Measurements from ENCODE around the gene SH3BGRL3. TPM values are rescaled to one million over a fixed set of nuclear protein-coding genes. Genes with fewer than 3 reads are reported as not detected.
"Not testable (repeated sequence)": the region's sequence is repeated elsewhere in the genome, so short reads cannot be mapped to it uniquely, and the experiment has no call there.

SH3BGRL3 gene
- total RNA-seq, 3 donors from 2014 or later, result 27.5 to 55.7 (median 50.1) TPM

DNA sequence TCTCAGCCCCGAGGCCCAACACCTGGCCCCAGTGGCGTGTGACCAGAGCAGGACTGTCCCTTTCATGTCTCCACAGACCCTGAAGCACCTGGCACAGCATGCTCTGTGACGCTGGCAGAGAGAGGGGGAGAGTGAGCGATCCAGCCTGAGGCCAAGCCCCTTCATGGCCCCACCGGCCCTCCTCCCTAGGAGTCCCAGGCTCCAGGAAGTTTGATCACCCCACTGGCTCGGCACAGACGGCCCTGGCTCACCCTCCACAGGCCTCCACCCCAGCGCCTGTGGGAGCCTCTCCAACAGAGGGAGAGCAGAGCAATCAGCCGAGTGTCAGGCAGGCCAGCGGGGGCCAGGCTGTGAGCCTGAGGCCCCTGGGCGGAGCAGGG, 11.0 kb downstream of the SH3BGRL3 start:
- Histone ChIP-seq H3K4me3 (no peak overlapping the region), H3K4me1 (no peaks in the 10 kb centered on the region), H3K36me3 (no peaks in the 10 kb centered on the region), H3K27ac (no peak overlapping the region), H3K9me3 (no peaks in the 10 kb centered on the region), H3K27me3 (no peaks in the 10 kb centered on the region)
- intact Hi-C loops (cut with DNase I; ENCODE audit: low total_unique reads), result no loop called here
- TF ChIP-seq POLR2AphosphoS5 (IDR thresholded peaks at IDR 0.05), result no peak
- TF ChIP-seq POLR2A (IDR thresholded peaks at IDR 0.05), result no peak
- TF ChIP-seq, protein P1, sequence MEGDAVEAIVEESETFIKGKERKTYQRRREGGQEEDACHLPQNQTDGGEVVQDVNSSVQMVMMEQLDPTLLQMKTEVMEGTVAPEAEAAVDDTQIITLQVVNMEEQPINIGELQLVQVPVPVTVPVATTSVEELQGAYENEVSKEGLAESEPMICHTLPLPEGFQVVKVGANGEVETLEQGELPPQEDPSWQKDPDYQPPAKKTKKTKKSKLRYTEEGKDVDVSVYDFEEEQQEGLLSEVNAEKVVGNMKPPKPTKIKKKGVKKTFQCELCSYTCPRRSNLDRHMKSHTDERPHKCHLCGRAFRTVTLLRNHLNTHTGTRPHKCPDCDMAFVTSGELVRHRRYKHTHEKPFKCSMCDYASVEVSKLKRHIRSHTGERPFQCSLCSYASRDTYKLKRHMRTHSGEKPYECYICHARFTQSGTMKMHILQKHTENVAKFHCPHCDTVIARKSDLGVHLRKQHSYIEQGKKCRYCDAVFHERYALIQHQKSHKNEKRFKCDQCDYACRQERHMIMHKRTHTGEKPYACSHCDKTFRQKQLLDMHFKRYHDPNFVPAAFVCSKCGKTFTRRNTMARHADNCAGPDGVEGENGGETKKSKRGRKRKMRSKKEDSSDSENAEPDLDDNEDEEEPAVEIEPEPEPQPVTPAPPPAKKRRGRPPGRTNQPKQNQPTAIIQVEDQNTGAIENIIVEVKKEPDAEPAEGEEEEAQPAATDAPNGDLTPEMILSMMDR (IDR thresholded peaks at IDR 0.05), result no peak
- no peak for DNase-seq (ENCODE audit: low spot score in 2 of 2)

DNA sequence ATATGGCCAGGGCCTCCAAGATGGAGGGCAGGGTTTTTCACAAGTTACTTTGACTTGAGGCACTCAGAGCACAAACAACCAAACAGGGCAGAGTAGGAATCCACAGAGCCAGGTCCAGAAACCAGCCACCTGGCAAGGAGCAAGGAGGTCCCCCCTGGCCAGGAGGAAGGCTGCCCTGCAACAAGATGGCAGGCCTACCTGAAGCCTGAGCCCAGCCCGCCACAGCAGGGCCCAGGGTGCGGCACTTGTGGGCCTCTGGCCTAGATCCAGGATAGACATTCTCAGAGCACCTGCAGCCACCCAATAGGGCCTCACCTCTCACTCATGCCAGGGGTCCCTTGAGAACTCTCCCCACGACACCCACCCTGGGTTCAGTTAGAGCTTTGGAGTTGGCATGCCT, 11.5 kb downstream of the SH3BGRL3 start:
- Histone ChIP-seq H3K27ac (no peak overlapping the region), H3K4me3 (no peak overlapping the region), H3K4me1 (no peaks in the 10 kb centered on the region), H3K36me3 (no peaks in the 10 kb centered on the region), H3K9me3 (no peaks in the 10 kb centered on the region), H3K27me3 (no peaks in the 10 kb centered on the region)
- TF ChIP-seq POLR2AphosphoS5 (IDR thresholded peaks at IDR 0.05), result no peak
- TF ChIP-seq POLR2A (IDR thresholded peaks at IDR 0.05), result no peak
- TF ChIP-seq, protein P1 (IDR thresholded peaks at IDR 0.05), result no peak
- DNase-seq (ENCODE audit: low spot score in 2 of 2), result no peak
- intact Hi-C loops (cut with DNase I; ENCODE audit: low total_unique reads), result no loop called here

DNA sequence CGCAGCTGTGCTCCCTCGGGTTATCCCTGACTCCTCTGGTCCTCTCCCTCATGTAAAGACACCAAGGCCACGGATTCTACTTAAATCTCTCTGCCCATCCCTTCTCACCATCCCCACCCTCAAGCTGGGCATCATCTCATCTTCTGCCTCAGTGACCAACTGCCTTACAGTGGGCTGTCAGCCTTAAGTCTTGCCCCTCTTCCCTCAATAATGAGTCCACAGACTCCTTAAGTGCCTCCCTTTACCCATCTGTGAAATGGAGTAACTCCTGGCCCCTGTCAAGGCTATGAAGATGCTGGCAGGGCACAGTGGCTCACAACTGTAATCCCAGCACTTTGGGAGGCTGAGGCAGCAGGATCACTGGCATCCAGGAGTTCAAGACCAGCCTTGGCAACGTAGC, 12.1 kb downstream of the SH3BGRL3 start:
- H3K4me1 ChIP-seq, result no peaks in the 10 kb centered on the region
- no peaks in the 10 kb centered on the region for H3K27me3 ChIP-seq
- no peaks in the 10 kb centered on the region for H3K9me3 ChIP-seq
- TF ChIP-seq POLR2A (IDR thresholded peaks at IDR 0.05) (no peak), POLR2AphosphoS5 (IDR thresholded peaks at IDR 0.05) (no peak)
- TF ChIP-seq, protein P1 (IDR thresholded peaks at IDR 0.05), result no peak
- intact Hi-C loops (cut with DNase I; ENCODE audit: low total_unique reads), result no loop called here
- H3K27ac ChIP-seq, result no peak overlapping the region
- no peak overlapping the region for H3K4me3 ChIP-seq
- no peaks in the 10 kb centered on the region for H3K36me3 ChIP-seq
- no peak for DNase-seq (ENCODE audit: low spot score in 2 of 2)

DNA sequence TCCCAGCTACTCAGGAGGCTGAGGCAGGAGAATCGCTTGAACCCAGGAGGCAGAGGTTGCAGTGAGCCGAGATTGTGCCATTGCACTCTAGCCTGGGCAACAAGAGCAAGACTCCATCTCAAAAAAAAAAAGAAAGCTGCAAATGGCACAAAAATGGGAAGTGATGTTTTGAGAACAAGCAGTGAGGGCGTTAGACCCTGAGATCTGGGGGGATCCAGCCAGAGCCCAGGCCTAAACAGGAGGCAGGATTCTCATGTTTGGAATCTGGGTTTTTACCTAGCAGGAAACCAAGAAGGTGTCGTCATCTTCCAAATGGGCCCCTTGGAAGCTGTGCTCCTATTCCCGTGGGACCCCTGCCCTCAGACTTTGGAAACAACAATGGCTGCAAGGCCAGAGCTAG, 12.8 kb downstream of the SH3BGRL3 start:
- H3K36me3 ChIP-seq; DNase-seq (ENCODE audit: low spot score in 2 of 2); H3K4me1 ChIP-seq; intact Hi-C loops (cut with DNase I; ENCODE audit: low total_unique reads); H3K27me3 ChIP-seq; H3K27ac ChIP-seq; H3K4me3 ChIP-seq; H3K9me3 ChIP-seq: not testable (repeated sequence)

DNA sequence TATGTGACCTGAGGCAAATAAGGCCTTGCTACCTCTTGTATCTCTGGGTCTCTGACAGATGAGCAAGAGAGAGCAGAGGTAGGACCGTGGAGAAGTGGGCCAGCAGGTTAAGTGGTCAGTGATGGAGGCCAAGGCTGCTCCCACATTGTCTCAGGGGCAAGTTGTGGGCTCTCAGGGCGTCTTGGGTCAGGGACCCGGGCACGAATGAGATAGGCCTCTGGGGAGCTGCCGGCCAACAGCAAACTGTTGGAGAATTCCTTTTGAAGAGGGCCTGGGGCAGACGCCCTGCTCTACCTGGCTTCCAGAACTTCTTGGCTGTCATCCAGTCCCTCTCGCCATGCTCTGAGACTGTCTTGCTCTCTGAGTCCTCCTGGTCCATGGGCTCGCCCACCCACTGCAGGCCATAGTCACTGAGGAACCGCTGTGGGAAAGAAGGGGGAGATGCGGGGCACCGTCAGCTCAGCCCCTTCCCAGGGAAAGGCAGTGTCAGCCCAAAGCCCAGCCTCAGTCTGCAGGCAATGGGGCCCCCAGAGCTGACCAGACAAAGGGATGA, 14.1 kb downstream of the SH3BGRL3 start:
- Histone ChIP-seq H3K27me3 (no peaks in the 10 kb centered on the region), H3K4me1 (no peaks in the 10 kb centered on the region), H3K9me3 (no peaks in the 10 kb centered on the region), H3K27ac (no peak overlapping the region), H3K4me3 (no peak overlapping the region), H3K36me3 (no peaks in the 10 kb centered on the region)
- intact Hi-C loops (cut with DNase I; ENCODE audit: low total_unique reads), result no loop called here
- DNase-seq (ENCODE audit: low spot score in 2 of 2), result no peak
- TF ChIP-seq POLR2AphosphoS5 (IDR thresholded peaks at IDR 0.05) (no peak), POLR2A (IDR thresholded peaks at IDR 0.05) (no peak)
- TF ChIP-seq, protein P1 (IDR thresholded peaks at IDR 0.05), result no peak
